ENCODE measurements around the gene IGLON5. TPM values are rescaled to one million over a fixed set of nuclear protein-coding genes. Genes with fewer than 3 reads are reported as not detected.

The IGLON5 gene
- total RNA-seq (not detected), polyA plus RNA-seq (ENCODE audit: insufficient read depth, low read depth, low replicate concordance) (0.15 TPM)
- long read RNA-seq, donor 1, partial matches to known transcripts: 0 of 3 reads
- long read RNA-seq, donor 1, other reads (novel, unspliced or antisense): 0 of 3 reads
- long read RNA-seq, donor 2: 0 reads
- long read RNA-seq, donor 3: 0 reads
- long read RNA-seq, donor 4: 0 reads
- long read RNA-seq, donor 5: 0 reads
- long read RNA-seq, donor 6: 0 reads
- long read RNA-seq, donor 7: 0 reads
- long read RNA-seq, donor 8: 0 reads
- long read RNA-seq, donor 9: 0 reads
- long read RNA-seq, donor 10, partial matches to known transcripts: 0 of 2 reads
- long read RNA-seq, donor 10, other reads (novel, unspliced or antisense): 0 of 2 reads

- H3K36me3 ChIP-seq (ENCODE audit: control insufficient read depth in 2 of 3, insufficient read depth in 3 of 3, low read length in 3 of 3): no peaks in the 10 kb centered on the region
- TF ChIP-seq, protein P1, sequence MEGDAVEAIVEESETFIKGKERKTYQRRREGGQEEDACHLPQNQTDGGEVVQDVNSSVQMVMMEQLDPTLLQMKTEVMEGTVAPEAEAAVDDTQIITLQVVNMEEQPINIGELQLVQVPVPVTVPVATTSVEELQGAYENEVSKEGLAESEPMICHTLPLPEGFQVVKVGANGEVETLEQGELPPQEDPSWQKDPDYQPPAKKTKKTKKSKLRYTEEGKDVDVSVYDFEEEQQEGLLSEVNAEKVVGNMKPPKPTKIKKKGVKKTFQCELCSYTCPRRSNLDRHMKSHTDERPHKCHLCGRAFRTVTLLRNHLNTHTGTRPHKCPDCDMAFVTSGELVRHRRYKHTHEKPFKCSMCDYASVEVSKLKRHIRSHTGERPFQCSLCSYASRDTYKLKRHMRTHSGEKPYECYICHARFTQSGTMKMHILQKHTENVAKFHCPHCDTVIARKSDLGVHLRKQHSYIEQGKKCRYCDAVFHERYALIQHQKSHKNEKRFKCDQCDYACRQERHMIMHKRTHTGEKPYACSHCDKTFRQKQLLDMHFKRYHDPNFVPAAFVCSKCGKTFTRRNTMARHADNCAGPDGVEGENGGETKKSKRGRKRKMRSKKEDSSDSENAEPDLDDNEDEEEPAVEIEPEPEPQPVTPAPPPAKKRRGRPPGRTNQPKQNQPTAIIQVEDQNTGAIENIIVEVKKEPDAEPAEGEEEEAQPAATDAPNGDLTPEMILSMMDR (IDR thresholded peaks at IDR 0.05; ENCODE audit: borderline replicate concordance, extremely low read depth, insufficient read depth): no peak
- H3K4me3 ChIP-seq (ENCODE audit: low read length in 3 of 3): no peak within 1 kb of the TSS
- H3K27ac ChIP-seq (ENCODE audit: low read depth in 2 of 2, low read length in 2 of 2): no peak within 1 kb of the TSS
- FAIRE-seq: no peak
- peaks cover 0 to 9% (median 2%) of the 10 kb centered on the region in 3 donors for H3K9me3 ChIP-seq (ENCODE audit: control insufficient read depth in 2 of 3, insufficient read depth in 1 of 3, low read length in 3 of 3)
- DNase-seq: peak in 2 of 5 donors; percentile 42 to 81
- no peaks in the 10 kb centered on the region for H3K4me1 ChIP-seq (ENCODE audit: control insufficient read depth in 2 of 3, insufficient read depth in 2 of 3, low read depth in 1 of 3, low read length in 3 of 3)
- H3K27me3 ChIP-seq (ENCODE audit: control insufficient read depth, insufficient read depth, low read length): peaks cover 9% of the 10 kb centered on the region
- intact Hi-C loops (cut with DNase I): no loop called here
- H3K9ac ChIP-seq (ENCODE audit: low read length in 3 of 3): no peak within 1 kb of the TSS
Observed at GRCh38 chr19:51311351-51312257, at the start of gene IGLON5. Gene IGLON5 (plus strand): TSS chr19:51311644. CDS start chr19:51311848, 204 bp downstream.

DNA sequence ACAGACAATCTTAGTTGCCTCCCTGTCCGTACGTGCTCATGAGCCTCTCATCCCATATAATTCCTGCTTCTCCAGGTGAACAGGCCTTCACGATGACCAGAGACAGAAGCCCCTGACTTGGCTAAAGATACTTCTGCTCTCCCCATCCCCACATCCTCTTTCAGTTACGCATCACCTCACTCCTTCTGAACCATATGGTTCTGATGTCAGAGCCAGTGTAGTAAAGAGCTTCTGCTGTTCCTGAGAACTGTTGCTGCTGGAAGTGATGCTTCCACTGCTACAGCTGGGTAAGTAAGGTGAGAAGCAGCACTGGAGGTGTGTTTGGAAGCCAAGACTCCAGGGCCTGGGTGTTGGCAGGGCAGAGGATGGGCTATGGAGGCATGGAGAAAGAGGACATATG lies 47.6 kb upstream of the IGLON5 start:
- no peak overlapping the region for H3K9ac ChIP-seq (ENCODE audit: low read length in 3 of 3)
- TF ChIP-seq, protein P1 (IDR thresholded peaks at IDR 0.05; ENCODE audit: borderline replicate concordance, extremely low read depth, insufficient read depth): no peak
- H3K36me3 ChIP-seq (ENCODE audit: control insufficient read depth in 2 of 3, insufficient read depth in 3 of 3, low read length in 3 of 3): no peaks in the 10 kb centered on the region
- FAIRE-seq: no peak
- H3K4me1 ChIP-seq (ENCODE audit: control insufficient read depth in 2 of 3, insufficient read depth in 2 of 3, low read depth in 1 of 3, low read length in 3 of 3): no peaks in the 10 kb centered on the region
- no peaks in the 10 kb centered on the region for H3K27me3 ChIP-seq (ENCODE audit: control insufficient read depth, insufficient read depth, low read length)
- no peak overlapping the region for H3K27ac ChIP-seq (ENCODE audit: low read depth in 2 of 2, low read length in 2 of 2)
- H3K4me3 ChIP-seq (ENCODE audit: low read length in 3 of 3): no peak overlapping the region
- DNase-seq: no peak
- intact Hi-C loops (cut with DNase I): no loop called here
- H3K9me3 ChIP-seq (ENCODE audit: control insufficient read depth in 2 of 3, insufficient read depth in 1 of 3, low read length in 3 of 3): no peaks in the 10 kb centered on the region

GRCh38 chr19:51271067-51271466 lies 40.4 kb upstream of the IGLON5 start:
- TF ChIP-seq, protein P1 (IDR thresholded peaks at IDR 0.05; ENCODE audit: borderline replicate concordance, extremely low read depth, insufficient read depth): no peak
- no peak for DNase-seq

More at GRCh38 chr19:51271067-51271466, 40.4 kb upstream of the IGLON5 start:
- H3K36me3 ChIP-seq (ENCODE audit: control insufficient read depth in 2 of 3, insufficient read depth in 3 of 3, low read length in 3 of 3): no peaks in the 10 kb centered on the region
- H3K27me3 ChIP-seq (ENCODE audit: control insufficient read depth, insufficient read depth, low read length): no peaks in the 10 kb centered on the region
- no peak overlapping the region for H3K4me3 ChIP-seq (ENCODE audit: low read length in 3 of 3)
- H3K9me3 ChIP-seq (ENCODE audit: control insufficient read depth in 2 of 3, insufficient read depth in 1 of 3, low read length in 3 of 3): no peaks in the 10 kb centered on the region
- H3K9ac ChIP-seq (ENCODE audit: low read length in 3 of 3): no peak overlapping the region
- peaks cover 0 to 2% (median 0%) of the 10 kb centered on the region in 3 donors for H3K4me1 ChIP-seq (ENCODE audit: control insufficient read depth in 2 of 3, insufficient read depth in 2 of 3, low read depth in 1 of 3, low read length in 3 of 3)
- intact Hi-C loops (cut with DNase I): no loop called here
- no peak overlapping the region for H3K27ac ChIP-seq (ENCODE audit: low read depth in 2 of 2, low read length in 2 of 2)
- no peak for FAIRE-seq

All from kidney (tissue), 22 donors.